DOHH2 (cell line): Measurements from ENCODE around the gene FSTL4.

ENCODE experiments used
- H3F3A ChIP-seq: fragments of 200-600 bp; sonication (generic), shearing (Covaris generic); 2 replicates; pipeline ENCODE4 v1.6.0; 2016; ENCODE audit warnings: antibody characterized with exemption, mild to moderate bottlenecking; ENCODE audit not compliant: control insufficient read depth, insufficient read depth
- H3K27ac ChIP-seq: fragments of 200-600 bp; sonication (generic); 2 replicates; pipeline ENCODE4 v1.5.1; 2014; ENCODE audit warnings: low read depth, mild to moderate bottlenecking, low read length, moderate library complexity
- H3K27me3 ChIP-seq: fragments of 200-600 bp; sonication (generic); 2 replicates; pipeline ENCODE4 v1.6.1; 2014; ENCODE audit warnings: mild to moderate bottlenecking, low read length, mixed read lengths; ENCODE audit not compliant: control insufficient read depth
- H3K36me3 ChIP-seq: fragments of 200-600 bp; sonication (generic); 2 replicates; pipeline ENCODE4 v1.6.1; 2014; ENCODE audit warnings: mild to moderate bottlenecking, low read length, moderate library complexity, mixed read lengths; ENCODE audit not compliant: control insufficient read depth
- H3K4me1 ChIP-seq: fragments of 200-600 bp; sonication (generic); 2 replicates; pipeline ENCODE4 v1.6.1; 2014; ENCODE audit warnings: mild to moderate bottlenecking, low read length, mixed read lengths; ENCODE audit not compliant: control insufficient read depth
- H3K4me2 ChIP-seq: fragments of 200-600 bp; sonication (generic); 2 replicates; pipeline ENCODE4 v1.6.0; 2014; ENCODE audit warnings: mild to moderate bottlenecking, low read length, moderate library complexity
- H3K4me3 ChIP-seq: fragments of 200-600 bp; sonication (generic); 2 replicates; pipeline ENCODE4 v1.5.1; 2014; ENCODE audit warnings: mild to moderate bottlenecking, low read length, mixed read lengths
- H3K79me2 ChIP-seq: fragments of 200-600 bp; sonication (generic); 2 replicates; pipeline ENCODE4 v1.6.1; 2014; ENCODE audit warnings: mild to moderate bottlenecking, low read length, mixed read lengths; ENCODE audit not compliant: control insufficient read depth
- H3K9me2 ChIP-seq: fragments of 200-600 bp; sonication (generic); replicated peaks from 2 replicates; pipeline ENCODE4 v1.6.1; 2014; ENCODE audit warnings: mild to moderate bottlenecking, low read length, mixed read lengths; ENCODE audit not compliant: control insufficient read depth
- H3K9me3 ChIP-seq: fragments of 200-600 bp; sonication (generic); 2 replicates; pipeline ENCODE4 v1.6.1; 2014; ENCODE audit warnings: antibody characterized with exemption, low read length, mixed read lengths; ENCODE audit not compliant: control insufficient read depth, insufficient read depth
- H4K20me1 ChIP-seq: fragments of 200-600 bp; sonication (generic); 2 replicates; pipeline ENCODE4 v1.6.0; 2014; ENCODE audit warnings: low read depth, mild to moderate bottlenecking, antibody characterized with exemption, low read length, moderate library complexity; ENCODE audit not compliant: control insufficient read depth, insufficient read depth
- EZH2phosphoT487 ChIP-seq: fragments of 200-600 bp; sonication (generic); IDR thresholded peaks from 2 replicates; pipeline ENCODE4 v1.6.1; 2017; ENCODE audit warnings: borderline replicate concordance, mild to moderate bottlenecking, antibody characterized with exemption, low read length, moderate library complexity, mixed read lengths
- TF ChIP-seq, protein P1 (sequence below): fragments of 200-600 bp; sonication (generic); IDR thresholded peaks from one replicate; pipeline ENCODE4 v1.5.1; 2014; ENCODE audit warnings: antibody characterized with exemption, mild to moderate bottlenecking, low read depth, low read length; ENCODE audit not compliant: poor library complexity, severe bottlenecking

Gene FSTL4

DNA sequence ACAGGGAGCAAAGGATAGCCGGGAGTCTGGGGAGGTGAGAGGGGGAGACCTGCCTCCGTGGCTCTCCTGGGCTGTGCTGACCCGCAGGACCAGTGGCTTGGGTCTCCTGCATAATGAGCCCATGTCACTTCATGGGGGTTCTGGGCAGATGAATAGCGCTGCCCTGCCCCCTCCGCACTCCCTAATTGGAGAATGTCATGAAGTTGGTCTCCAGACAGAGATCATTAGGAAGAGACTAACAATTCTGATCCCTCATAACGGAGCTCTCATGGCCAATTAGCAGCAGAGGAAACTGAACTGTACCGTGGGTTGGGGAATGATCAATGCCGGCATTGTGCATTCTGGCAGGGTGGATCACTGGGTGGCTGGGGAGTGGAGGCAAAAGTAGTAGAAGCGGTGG is 186.1 kb downstream of the FSTL4 start:
- Histone ChIP-seq H3K27me3 (peaks cover 16% of the 10 kb centered on the region), H3K36me3 (no peaks in the 10 kb centered on the region), H3K9me2 (no peaks in the 10 kb centered on the region), H3K9me3 (no peaks in the 10 kb centered on the region), H3K27ac (no peak overlapping the region), H3K4me3 (no peak overlapping the region), H3F3A (no peaks in the 10 kb centered on the region), H3K79me2 (no peaks in the 10 kb centered on the region), H3K4me1 (peaks cover 17% of the 10 kb centered on the region), H3K4me2 (no peak overlapping the region), H4K20me1 (no peaks in the 10 kb centered on the region)
- TF ChIP-seq EZH2phosphoT487: no peak
- TF ChIP-seq, protein P1, sequence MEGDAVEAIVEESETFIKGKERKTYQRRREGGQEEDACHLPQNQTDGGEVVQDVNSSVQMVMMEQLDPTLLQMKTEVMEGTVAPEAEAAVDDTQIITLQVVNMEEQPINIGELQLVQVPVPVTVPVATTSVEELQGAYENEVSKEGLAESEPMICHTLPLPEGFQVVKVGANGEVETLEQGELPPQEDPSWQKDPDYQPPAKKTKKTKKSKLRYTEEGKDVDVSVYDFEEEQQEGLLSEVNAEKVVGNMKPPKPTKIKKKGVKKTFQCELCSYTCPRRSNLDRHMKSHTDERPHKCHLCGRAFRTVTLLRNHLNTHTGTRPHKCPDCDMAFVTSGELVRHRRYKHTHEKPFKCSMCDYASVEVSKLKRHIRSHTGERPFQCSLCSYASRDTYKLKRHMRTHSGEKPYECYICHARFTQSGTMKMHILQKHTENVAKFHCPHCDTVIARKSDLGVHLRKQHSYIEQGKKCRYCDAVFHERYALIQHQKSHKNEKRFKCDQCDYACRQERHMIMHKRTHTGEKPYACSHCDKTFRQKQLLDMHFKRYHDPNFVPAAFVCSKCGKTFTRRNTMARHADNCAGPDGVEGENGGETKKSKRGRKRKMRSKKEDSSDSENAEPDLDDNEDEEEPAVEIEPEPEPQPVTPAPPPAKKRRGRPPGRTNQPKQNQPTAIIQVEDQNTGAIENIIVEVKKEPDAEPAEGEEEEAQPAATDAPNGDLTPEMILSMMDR: no peak

GRCh38 chr5:133425764-133426163 is 186.6 kb downstream of the FSTL4 start:
- no peak for TF ChIP-seq EZH2phosphoT487
- TF ChIP-seq, protein P1: no peak
- Histone ChIP-seq H3K9me3 (no peaks in the 10 kb centered on the region), H3K79me2 (no peaks in the 10 kb centered on the region), H3K4me3 (no peak overlapping the region), H3K9me2 (no peaks in the 10 kb centered on the region), H3K36me3 (no peaks in the 10 kb centered on the region), H4K20me1 (no peaks in the 10 kb centered on the region), H3F3A (no peaks in the 10 kb centered on the region), H3K27me3 (peaks cover 14% of the 10 kb centered on the region), H3K4me2 (no peak overlapping the region), H3K27ac (no peak overlapping the region), H3K4me1 (peaks cover 17% of the 10 kb centered on the region)

GRCh38 chr5:133425222-133425621 is 187.1 kb downstream of the FSTL4 start:
- Histone ChIP-seq H3K36me3 (no peaks in the 10 kb centered on the region), H3F3A (no peaks in the 10 kb centered on the region), H3K4me2 (no peak overlapping the region), H3K27me3 (peaks cover 10% of the 10 kb centered on the region), H3K4me3 (no peak overlapping the region), H3K79me2 (no peaks in the 10 kb centered on the region), H3K27ac (no peak overlapping the region), H3K9me2 (no peaks in the 10 kb centered on the region), H3K4me1 (peaks cover 17% of the 10 kb centered on the region), H3K9me3 (no peaks in the 10 kb centered on the region), H4K20me1 (no peaks in the 10 kb centered on the region)
- TF ChIP-seq, protein P1: no peak
- no peak for TF ChIP-seq EZH2phosphoT487
